Thoracic aorta (tissue), 2 donors: ENCODE measurements around the gene FOXL3. TPM values are rescaled to one million over a fixed set of nuclear protein-coding genes. Genes with fewer than 3 reads are reported as not detected.

ENCODE experiments used
- ATAC-seq: fragments of 150-250 bp; one replicate; pipeline ENCODE4 v1.8.0; 2017; ENCODE audit warnings: low read depth; ENCODE audit not compliant: insufficient number of reproducible peaks, low FRiP score
- DNase-seq: peaks from one replicate; pipeline ENCODE4 v3.0.0-alpha.2; 2020; ENCODE audit warnings: low spot score
- H3K27ac ChIP-seq, 2 donors: fragments of 200-600 bp; sonication (generic); 1 replicate in 1 of 2; 2 replicates in 1 of 2; pipeline ENCODE4 v1.5.1; 2016; ENCODE audit warnings: mild to moderate bottlenecking in 2 of 2, moderate library complexity in 2 of 2
- H3K27me3 ChIP-seq: fragments of 200-600 bp; sonication (generic); replicated peaks from 2 replicates; pipeline ENCODE4 v1.6.0; 2016; ENCODE audit warnings: mild to moderate bottlenecking; ENCODE audit not compliant: insufficient read depth
- H3K36me3 ChIP-seq: fragments of 200-600 bp; sonication (generic); one replicate; pipeline ENCODE4 v1.5.1; 2016
- H3K4me1 ChIP-seq, 2 donors: fragments of 200-600 bp; sonication (generic); 1 replicate in 1 of 2; 2 replicates in 1 of 2; pipeline versions ENCODE4 v1.5.1 to v1.6.0; 2016; ENCODE audit warnings: low read depth in 2 of 2, mild to moderate bottlenecking in 1 of 2; ENCODE audit not compliant: control insufficient read depth in 1 of 2
- H3K4me3 ChIP-seq: fragments of 200-600 bp; sonication (generic); 2 replicates; pipeline ENCODE4 v1.5.1; 2016; ENCODE audit warnings: mild to moderate bottlenecking
- H3K9me3 ChIP-seq: fragments of 200-600 bp; sonication (generic); 2 replicates; pipeline ENCODE4 v1.5.1; 2016
- total RNA-seq, 2 donors: library from RNA; depleted of rRNA; stranded (reverse); fragments of >200 nt; gene quantifications; one replicate each; pipeline versions ENCODE4 v1.1.0 to v1.2.3, GENCODE V29; 2016
- TF ChIP-seq, protein P1 (sequence below): fragments of 200-600 bp; sonication (generic); IDR thresholded peaks from one replicate; pipeline ENCODE4 v1.5.1; 2019; ENCODE audit warnings: antibody characterized with exemption

FOXL3 gene
- total RNA-seq, 2 donors from 2014 or later = not detected

DNA sequence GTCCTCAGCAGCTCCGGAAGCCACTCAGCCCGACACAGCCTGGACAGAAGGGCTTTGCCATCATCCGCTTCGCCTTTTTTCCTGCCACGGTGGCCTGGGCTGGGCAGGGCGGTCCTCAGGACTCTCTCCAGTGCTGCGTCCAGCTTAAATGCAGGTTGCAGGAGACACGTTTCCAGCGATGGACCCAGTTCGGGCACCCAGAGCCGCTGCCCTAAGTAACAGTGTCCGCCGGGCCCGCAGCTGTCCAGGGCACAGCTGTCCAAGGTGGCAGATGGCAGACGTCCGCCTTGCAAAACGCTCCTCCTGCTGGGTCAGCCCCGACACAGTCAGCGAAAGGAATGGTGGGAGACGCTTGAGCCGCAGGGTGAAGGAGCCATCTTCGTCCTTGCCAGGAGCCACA is 37.0 kb upstream of the FOXL3 start:
- no peak overlapping the region for H3K4me3 ChIP-seq
- no peak for ATAC-seq
- DNase-seq = no peak
- H3K27me3 ChIP-seq = no peaks in the 10 kb centered on the region
- H3K36me3 ChIP-seq = peaks cover 86% of the 10 kb centered on the region
- no peaks in the 10 kb centered on the region for H3K9me3 ChIP-seq
- TF ChIP-seq, protein P1, sequence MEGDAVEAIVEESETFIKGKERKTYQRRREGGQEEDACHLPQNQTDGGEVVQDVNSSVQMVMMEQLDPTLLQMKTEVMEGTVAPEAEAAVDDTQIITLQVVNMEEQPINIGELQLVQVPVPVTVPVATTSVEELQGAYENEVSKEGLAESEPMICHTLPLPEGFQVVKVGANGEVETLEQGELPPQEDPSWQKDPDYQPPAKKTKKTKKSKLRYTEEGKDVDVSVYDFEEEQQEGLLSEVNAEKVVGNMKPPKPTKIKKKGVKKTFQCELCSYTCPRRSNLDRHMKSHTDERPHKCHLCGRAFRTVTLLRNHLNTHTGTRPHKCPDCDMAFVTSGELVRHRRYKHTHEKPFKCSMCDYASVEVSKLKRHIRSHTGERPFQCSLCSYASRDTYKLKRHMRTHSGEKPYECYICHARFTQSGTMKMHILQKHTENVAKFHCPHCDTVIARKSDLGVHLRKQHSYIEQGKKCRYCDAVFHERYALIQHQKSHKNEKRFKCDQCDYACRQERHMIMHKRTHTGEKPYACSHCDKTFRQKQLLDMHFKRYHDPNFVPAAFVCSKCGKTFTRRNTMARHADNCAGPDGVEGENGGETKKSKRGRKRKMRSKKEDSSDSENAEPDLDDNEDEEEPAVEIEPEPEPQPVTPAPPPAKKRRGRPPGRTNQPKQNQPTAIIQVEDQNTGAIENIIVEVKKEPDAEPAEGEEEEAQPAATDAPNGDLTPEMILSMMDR = no peak
- no peaks in the 10 kb centered on the region for H3K4me1 ChIP-seq
- H3K27ac ChIP-seq = no peak overlapping the region

DNA sequence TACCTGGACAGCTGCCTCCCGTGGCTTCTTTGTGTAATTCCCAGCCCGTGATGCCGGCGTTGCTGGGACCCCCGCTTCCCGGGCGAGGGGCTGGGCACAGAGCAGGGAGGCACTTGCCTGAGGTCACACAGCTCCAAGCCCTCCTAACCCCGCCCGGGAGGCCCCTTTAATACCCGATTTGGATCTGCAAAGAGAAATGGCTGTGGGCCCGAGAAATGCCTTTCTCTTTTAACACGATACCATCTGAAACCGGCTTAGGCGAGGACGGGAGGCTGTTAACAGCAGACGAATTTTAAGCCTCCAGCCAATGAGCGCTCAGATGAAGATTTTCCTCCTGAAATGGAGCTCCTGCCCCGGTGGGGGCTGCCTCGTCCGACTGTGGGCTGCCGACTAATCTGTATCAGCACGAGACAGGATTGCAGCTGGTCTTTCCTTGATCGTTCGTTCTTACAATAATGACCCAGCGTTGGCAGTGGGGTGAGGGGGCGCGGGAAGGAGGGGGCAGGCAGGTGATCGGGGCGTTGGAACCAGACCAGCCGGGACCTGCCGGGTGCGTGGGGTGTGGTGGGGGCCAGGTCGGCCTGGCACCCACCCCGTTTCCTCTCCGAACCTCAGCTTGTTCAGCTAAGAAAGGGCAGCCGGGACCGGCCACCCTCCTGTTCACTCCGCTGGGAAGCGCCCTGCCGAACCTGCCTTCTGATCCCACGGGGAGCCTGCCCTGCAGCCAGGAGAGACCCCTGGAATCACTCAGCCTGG is 36.2 kb upstream of the FOXL3 start:
- peaks cover 83% of the 10 kb centered on the region for H3K36me3 ChIP-seq
- DNase-seq = no peak
- ATAC-seq = no peak
- TF ChIP-seq, protein P1 = no peak
- H3K4me3 ChIP-seq = no peak overlapping the region
- no peaks in the 10 kb centered on the region for H3K4me1 ChIP-seq
- no peak overlapping the region for H3K27ac ChIP-seq
- H3K27me3 ChIP-seq = no peaks in the 10 kb centered on the region
- H3K9me3 ChIP-seq = no peaks in the 10 kb centered on the region

DNA sequence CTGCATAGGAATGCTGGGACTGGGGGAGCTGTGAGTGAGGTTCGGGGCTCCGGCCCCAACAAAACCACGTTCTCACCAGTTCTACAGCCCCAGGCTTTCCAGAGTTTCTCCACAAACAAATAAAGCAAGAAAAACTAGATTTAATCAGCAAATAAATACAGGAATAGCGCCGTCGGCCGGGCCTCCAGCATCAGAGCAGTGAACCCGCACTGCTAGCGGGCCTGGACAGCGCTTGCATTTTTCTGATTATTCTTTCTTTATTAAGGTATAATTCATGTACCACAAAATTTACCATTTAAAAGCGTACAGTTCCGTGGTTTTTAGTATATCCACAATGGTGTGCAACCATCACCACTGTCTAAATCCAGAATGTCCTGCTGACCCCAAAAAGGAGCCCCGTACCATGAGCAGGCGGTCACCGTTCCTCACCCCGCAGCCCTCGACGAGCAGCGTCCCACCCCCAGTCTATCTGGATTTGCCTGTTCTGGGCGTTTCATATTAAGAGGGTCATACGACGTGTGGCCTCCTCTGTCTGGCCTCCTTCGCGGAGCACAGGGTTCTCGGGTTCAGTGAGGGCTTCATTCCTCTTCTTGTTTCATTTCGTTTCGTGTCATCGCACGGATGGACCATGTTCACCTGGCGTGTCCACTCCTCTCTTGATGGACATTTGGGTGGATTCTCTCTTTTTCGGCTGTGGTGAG is 35.5 kb upstream of the FOXL3 start:
- H3K36me3 ChIP-seq = peaks cover 83% of the 10 kb centered on the region
- no peaks in the 10 kb centered on the region for H3K4me1 ChIP-seq
- DNase-seq (no peak), ATAC-seq (no peak)
- H3K4me3 ChIP-seq = no peak overlapping the region
- TF ChIP-seq, protein P1 = no peak
- no peaks in the 10 kb centered on the region for H3K27me3 ChIP-seq
- H3K9me3 ChIP-seq = no peaks in the 10 kb centered on the region
- no peak overlapping the region for H3K27ac ChIP-seq

GRCh38 chr7:255038-255435 is 34.9 kb upstream of the FOXL3 start:
- ATAC-seq (no peak), DNase-seq (no peak)
- Histone ChIP-seq H3K27ac (no peak overlapping the region), H3K9me3 (no peaks in the 10 kb centered on the region), H3K27me3 (no peaks in the 10 kb centered on the region), H3K4me3 (no peak overlapping the region), H3K4me1 (no peaks in the 10 kb centered on the region), H3K36me3 (peaks cover 83% of the 10 kb centered on the region)
- TF ChIP-seq, protein P1 = no peak

GRCh38 chr7:255721-256361 is 34.1 kb upstream of the FOXL3 start:
- peaks cover 84% of the 10 kb centered on the region for H3K36me3 ChIP-seq
- TF ChIP-seq, protein P1 = no peak
- no peak for ATAC-seq

More at GRCh38 chr7:255721-256361, 34.1 kb upstream of the FOXL3 start:
- Histone ChIP-seq H3K4me1 (no peaks in the 10 kb centered on the region), H3K27me3 (no peaks in the 10 kb centered on the region), H3K27ac (no peak overlapping the region), H3K4me3 (no peak overlapping the region), H3K9me3 (no peaks in the 10 kb centered on the region)
- no peak for DNase-seq
